H1 (cell line): Measurements from ENCODE around the gene TXK. TPM values are rescaled to one million over a fixed set of nuclear protein-coding genes. Genes with fewer than 3 reads are reported as not detected.

Experiments
- CTCF ChIA-PET: fragments of 300-600 bp; sonication (Branson Sonifier 250); formaldehyde crosslinking; loops from one replicate; lab custom pipeline; 2021; ENCODE audit not compliant: partially characterized antibody; lab: Charles Lee
- POLR2A ChIA-PET: fragments of 300-600 bp; sonication (Branson Sonifier 250); formaldehyde crosslinking; loops from one replicate; lab custom pipeline; 2021; ENCODE audit warnings: inconsistent platforms; ENCODE audit not compliant: partially characterized antibody; lab: Charles Lee
- DNase-seq, 2 experiments: peaks; one replicate each; pipeline versions ENCODE4 v3.0.0 to v3.0.0-alpha.2; 2010 to 2022; ENCODE audit warnings: low spot score in 2 of 2, low read depth in 1 of 2, mixed read lengths in 1 of 2
- FAIRE-seq: peaks from 2 replicates; lab custom pipeline; 2011; peaks lifted over from hg19 to GRCh38; lab: Jason Lieb, UNC
- H2AFZ ChIP-seq: 2 replicates; pipeline ENCODE4 v1.8.1; 2012; ENCODE audit warnings: low read length, inconsistent platforms
- H2AK5ac ChIP-seq: 2 replicates; pipeline ENCODE4 v1.6.1; 2013; ENCODE audit warnings: low read depth, low read length
- H2BK120ac ChIP-seq: replicated peaks from 2 replicates; pipeline ENCODE3; 2013; ENCODE audit warnings: low read depth, low read length, inconsistent platforms
- H2BK12ac ChIP-seq: 2 replicates; pipeline ENCODE4 v1.6.1; 2013; ENCODE audit warnings: low read depth, low read length
- H2BK15ac ChIP-seq: 2 replicates; pipeline ENCODE4 v1.6.1; 2013; ENCODE audit warnings: low read length
- H2BK20ac ChIP-seq: 2 replicates; pipeline ENCODE4 v1.6.1; 2013; ENCODE audit warnings: low read length
- H2BK5ac ChIP-seq: 2 replicates; pipeline ENCODE4 v1.6.1; 2013; ENCODE audit warnings: low read depth, low read length
- H3K14ac ChIP-seq: 2 replicates; pipeline ENCODE4 v1.6.1; 2013; ENCODE audit warnings: inconsistent platforms; ENCODE audit not compliant: insufficient read length
- H3K18ac ChIP-seq: 2 replicates; pipeline ENCODE4 v1.6.1; 2013; ENCODE audit warnings: low read length; ENCODE audit errors: extremely low read depth
- H3K23ac ChIP-seq: 2 replicates; pipeline ENCODE4 v1.6.1; 2013; ENCODE audit warnings: inconsistent platforms; ENCODE audit not compliant: insufficient read length
- H3K23me2 ChIP-seq: 2 replicates; pipeline ENCODE4 v1.6.1; 2013; ENCODE audit warnings: low read depth, low read length
- H3K27ac ChIP-seq: 2 replicates; pipeline ENCODE4 v1.6.1; 2011; ENCODE audit warnings: low read depth, low read length, inconsistent platforms
- H3K27me3 ChIP-seq, 4 experiments: replicated peaks in 1 of 4; 1 replicate in 1 of 4; 2 replicates in 3 of 4; pipeline versions ENCODE4 v1.6.1 to v1.8.1; 2011 to 2013; ENCODE audit warnings: low read length in 3 of 4, mild to moderate bottlenecking in 3 of 4, inconsistent platforms in 2 of 4, mixed read lengths in 2 of 4, moderate library complexity in 1 of 4; ENCODE audit not compliant: control insufficient read depth in 3 of 4, insufficient read depth in 3 of 4; ENCODE audit errors: extremely low read depth in 1 of 4
- H3K36me3 ChIP-seq, 4 experiments: 2 replicates each; pipeline versions ENCODE4 v1.6.1 to v1.8.1; 2011 to 2013; ENCODE audit warnings: mild to moderate bottlenecking in 4 of 4, low read length in 3 of 4, moderate library complexity in 2 of 4, control low read depth in 1 of 4, inconsistent platforms in 1 of 4; ENCODE audit not compliant: insufficient read depth in 4 of 4, control insufficient read depth in 2 of 4
- H3K4ac ChIP-seq: replicated peaks from 2 replicates; pipeline ENCODE3; 2013; ENCODE audit warnings: low read length, low read depth, mixed read lengths, inconsistent platforms; ENCODE audit not compliant: insufficient read length
- H3K4me1 ChIP-seq, 4 experiments: replicated peaks in 1 of 4; 1 replicate in 1 of 4; 2 replicates in 3 of 4; pipeline versions ENCODE4 v1.6.1 to v1.8.1; 2011 to 2013; ENCODE audit warnings: low read length in 3 of 4, inconsistent platforms in 2 of 4, mixed read lengths in 1 of 4; ENCODE audit not compliant: insufficient read depth in 4 of 4, control insufficient read depth in 3 of 4
- H3K4me2 ChIP-seq, 2 experiments: 2 replicates each; pipeline versions ENCODE4 v1.6.1 to v1.8.1; 2011 to 2013; ENCODE audit warnings: low read depth in 2 of 2, low read length in 2 of 2, control low read depth in 1 of 2, inconsistent platforms in 1 of 2, mild to moderate bottlenecking in 1 of 2; ENCODE audit not compliant: insufficient read depth in 1 of 2
- H3K4me3 ChIP-seq, 4 experiments: fragments of 200-600, 300-600 bp in 1 of 4; sonication (generic), shearing (Covaris generic), sonication (Bioruptor Twin) in 1 of 4; 2 replicates each; pipeline versions ENCODE4 v1.5.1 to v1.8.1; 2011 to 2016; ENCODE audit warnings: low read length in 4 of 4, low read depth in 3 of 4, control low read depth in 2 of 4, inconsistent platforms in 2 of 4, mild to moderate bottlenecking in 2 of 4, mixed read lengths in 1 of 4, moderate library complexity in 1 of 4; ENCODE audit not compliant: insufficient read depth in 2 of 4; ENCODE audit errors: extremely low read depth in 1 of 4
- H3K56ac ChIP-seq: replicated peaks from 2 replicates; pipeline ENCODE3; 2013; ENCODE audit warnings: low read depth, mild to moderate bottlenecking, mixed read lengths, low read length, inconsistent platforms; ENCODE audit not compliant: insufficient read length
- H3K79me1 ChIP-seq: 2 replicates; pipeline ENCODE4 v1.6.1; 2013; ENCODE audit warnings: low read depth, low read length, control low read depth
- H3K79me2 ChIP-seq, 2 experiments: 2 replicates each; pipeline versions ENCODE4 v1.6.1 to v1.8.1; 2012 to 2013; ENCODE audit warnings: low read length in 2 of 2, mild to moderate bottlenecking in 2 of 2, inconsistent platforms in 1 of 2; ENCODE audit not compliant: insufficient read depth in 2 of 2, control insufficient read depth in 1 of 2
- H3K9ac ChIP-seq, 4 experiments: replicated peaks in 1 of 4; 1 replicate in 1 of 4; 2 replicates in 3 of 4; pipeline versions ENCODE4 v1.6.1 to v1.8.1; 2011 to 2013; ENCODE audit warnings: low read depth in 3 of 4, low read length in 3 of 4, control low read depth in 2 of 4, mild to moderate bottlenecking in 2 of 4, moderate library complexity in 2 of 4, inconsistent platforms in 1 of 4; ENCODE audit errors: extremely low read depth in 1 of 4
- H3K9me3 ChIP-seq, 2 experiments: 2 replicates each; pipeline versions ENCODE4 v1.6.1 to v1.8.1; 2012 to 2013; ENCODE audit warnings: mild to moderate bottlenecking in 2 of 2, moderate library complexity in 2 of 2, control low read depth in 1 of 2, inconsistent platforms in 1 of 2, low read depth in 1 of 2, low read length in 1 of 2, mixed read lengths in 1 of 2; ENCODE audit not compliant: insufficient read depth in 2 of 2
- H4K20me1 ChIP-seq, 2 experiments: replicated peaks in 1 of 2; 2 replicates each; pipeline versions ENCODE3 to v1.8.1; 2011 to 2013; ENCODE audit warnings: inconsistent platforms in 2 of 2, low read length in 2 of 2, mild to moderate bottlenecking in 1 of 2; ENCODE audit not compliant: insufficient read depth in 2 of 2, control insufficient read depth in 1 of 2
- H4K5ac ChIP-seq: 2 replicates; pipeline ENCODE4 v1.6.1; 2013; ENCODE audit warnings: low read length, low read depth, mixed read lengths, inconsistent platforms; ENCODE audit not compliant: insufficient read length
- H4K8ac ChIP-seq: 2 replicates; pipeline ENCODE4 v1.8.0; 2013; ENCODE audit warnings: mild to moderate bottlenecking, moderate library complexity, low read length, inconsistent platforms; ENCODE audit not compliant: insufficient read depth; ENCODE audit errors: extremely low read depth
- H4K91ac ChIP-seq: replicated peaks from 2 replicates; pipeline ENCODE3; 2013; ENCODE audit warnings: low read length, mixed read lengths, inconsistent platforms; ENCODE audit not compliant: insufficient read length
- HDAC2 ChIP-seq, 2 experiments: fragments of 300-600 bp in 1 of 2; sonication (generic) in 1 of 2; IDR thresholded peaks; 2 replicates each; pipeline ENCODE4 v1.6.1; 2011 to 2012; ENCODE audit warnings: low read depth in 2 of 2, low read length in 2 of 2, mild to moderate bottlenecking in 2 of 2, moderate library complexity in 2 of 2, borderline replicate concordance in 1 of 2, inconsistent platforms in 1 of 2
- JUN ChIP-seq: IDR thresholded peaks from 2 replicates; pipeline ENCODE4 v1.6.1; 2011; ENCODE audit warnings: low read depth, mild to moderate bottlenecking, improper control_type of control experiment, low read length
- MAX ChIP-seq: IDR thresholded peaks from 2 replicates; pipeline ENCODE4 v1.6.1; 2012; ENCODE audit warnings: inconsistent platforms
- POLR2AphosphoS5 ChIP-seq: IDR thresholded peaks from 2 replicates; pipeline ENCODE4 v1.6.1; 2011; ENCODE audit warnings: low read depth, low read length
- RAD21 ChIP-seq, 2 experiments: IDR thresholded peaks in 1 of 2; conservative IDR thresholded peaks in 1 of 2; 2 replicates each; pipeline ENCODE4 v1.6.1; 2011; ENCODE audit warnings: low read depth in 2 of 2, low read length in 2 of 2, improper control_type of control experiment in 1 of 2, inconsistent platforms in 1 of 2, mild to moderate bottlenecking in 1 of 2, moderate library complexity in 1 of 2
- TAF1 ChIP-seq: IDR thresholded peaks from 2 replicates; pipeline ENCODE4 v1.6.1; 2011; ENCODE audit warnings: mild to moderate bottlenecking, low read depth, low read length
- TBP ChIP-seq: IDR thresholded peaks from 2 replicates; pipeline ENCODE4 v1.6.1; 2011; ENCODE audit warnings: low read depth, low read length, improper control_type of control experiment
- TCF12 ChIP-seq: IDR thresholded peaks from 2 replicates; pipeline ENCODE4 v1.6.1; 2011; ENCODE audit warnings: low read depth, mild to moderate bottlenecking, low read length
- TEAD4 ChIP-seq: IDR thresholded peaks from 2 replicates; pipeline ENCODE4 v1.6.1; 2012; ENCODE audit warnings: low read depth, low read length, inconsistent platforms, mixed read lengths
- YY1 ChIP-seq: IDR thresholded peaks from 2 replicates; pipeline ENCODE4 v1.6.1; 2011; ENCODE audit warnings: low read depth, mild to moderate bottlenecking, low read length
- whole genome bisulfite sequencing, 2 experiments: shearing (Covaris generic) in 1 of 2; methylation state at CpG; one replicate each; pipeline versions ENCODE4 v1.1.6 to v1.1.7; 2013 to 2015; ENCODE audit warnings: low lambda C conversion rate in 2 of 2, mixed read lengths in 2 of 2, inconsistent platforms in 1 of 2, low coverage in 1 of 2, missing lambda C conversion rate in 1 of 2; ENCODE audit not compliant: insufficient replicate concordance in 2 of 2, insufficient coverage in 1 of 2, insufficient read length in 1 of 2; ENCODE audit errors: extremely low coverage in 1 of 2, missing lambda C conversion rate in 1 of 2; 5-methylcytosine and 5-hydroxymethylcytosine counted together
- polyA plus RNA-seq, 7 experiments: library from polyadenylated mRNA; depleted of rRNA in 3 of 7; stranded (reverse) in 5 of 7; unstranded in 2 of 7; fragments of >200 nt in 5 of 7; fragments of 200-250 nt in 2 of 7; gene quantifications; 1 replicate in 5 of 7; 2 replicates in 1 of 7; 4 replicates in 1 of 7; pipeline versions ENCODE4 v1.2.1 to v1.2.3, GENCODE V29; 2011 to 2013; ENCODE audit warnings: missing spikeins in 2 of 7, mixed read lengths in 2 of 7
- total RNA-seq: library from RNA; stranded (reverse); fragmentation: NEBNext Ultra II Directional; extraction: Animal tissue kit (Norgen Biotek cat#: 25700); gene quantifications from 2 replicates; pipeline ENCODE4 v1.2.1, GENCODE V29; 2021

The TXK gene
- total and polyA plus RNA-seq, 2 of the 8 experiments (the other 6 are each of a cell fraction or from before 2014, with no cell fraction given) = not detected

DNA sequence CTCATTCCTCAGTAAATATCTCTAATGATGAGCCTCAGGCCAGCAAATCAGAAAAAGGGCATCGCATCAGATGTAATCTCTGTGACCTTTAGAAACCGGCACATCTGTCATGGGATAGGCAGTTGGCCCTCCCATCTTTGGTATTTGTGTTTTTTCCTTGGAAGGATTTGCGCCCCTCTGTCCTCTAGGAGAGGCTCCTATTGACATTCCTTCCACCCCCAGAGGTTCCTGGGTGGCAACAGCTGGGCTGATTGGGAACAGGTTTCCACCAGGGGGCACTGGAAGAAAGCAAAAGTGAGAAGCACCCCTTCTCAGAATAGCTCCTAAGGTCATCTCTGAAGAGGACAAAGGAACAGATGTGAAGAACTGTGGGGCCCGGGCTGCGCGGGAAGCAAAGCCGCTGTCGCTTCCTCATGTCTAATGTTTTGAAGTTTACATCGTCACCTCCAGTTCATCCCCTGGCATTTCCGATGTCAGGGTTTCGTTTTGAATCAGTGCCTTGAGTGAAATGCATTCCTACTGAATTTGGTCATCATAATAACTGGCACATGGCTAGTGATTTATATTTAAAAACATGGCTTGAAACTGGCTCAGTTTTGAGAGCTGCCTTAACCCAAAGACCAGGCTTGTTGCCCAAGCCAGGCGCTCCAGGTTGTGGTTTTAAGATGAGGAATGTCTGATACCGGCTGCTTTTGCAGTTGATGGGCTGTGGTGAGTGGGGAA is 6.2 kb downstream of the TXK start:
- peak; percentile 73 to 84 for DNase-seq
- H2BK5ac ChIP-seq = peak overlapping the region; percentile 3; the same call in 1 of the 2 replicates
- CTCF ChIA-PET = interaction anchor here (0.7 to 6.2 kb wide), 21 partner anchors 8 to 660 kb away, joined by 3 to 64 read pairs (median 5); no protein-coding TSS in a partner anchor
- H2AK5ac ChIP-seq = no peak overlapping the region
- 26% methylated on average over 13 of the region's 13 CpGs; no CpG with 5 or more reads in 1 of the 2 experiments for WGBS, 2 experiments
- FAIRE-seq = peak; percentile 39
- no peak overlapping the region; the same call in 1 of the 2 replicates for H2BK20ac ChIP-seq
- no peaks in the 10 kb centered on the region for H3K27me3 ChIP-seq
- peaks cover 0 to 14% (median 7%) of the 10 kb centered on the region in 4 experiments; a peak in 5 of 7 replicates for H3K4me1 ChIP-seq
- H2BK15ac ChIP-seq = peak overlapping the region; percentile 96; the same call in 1 of the 2 replicates
- H3K4me2 ChIP-seq = peak overlapping the region; percentile 38 to 63
- no peaks in the 10 kb centered on the region for H3K79me1 ChIP-seq
- H3K56ac ChIP-seq = no peak overlapping the region
- H4K8ac ChIP-seq = no peak overlapping the region
- no peaks in the 10 kb centered on the region for H3K36me3 ChIP-seq
- peak overlapping the region in 2 of 4 experiments; percentile 21 to 42; a peak in 3 of 8 replicates for H3K4me3 ChIP-seq
- H3K9me3 ChIP-seq = no peaks in the 10 kb centered on the region
- H4K91ac ChIP-seq = peak overlapping the region; percentile 33
- peak overlapping the region; percentile 33; the same call in 1 of the 2 replicates for H3K27ac ChIP-seq
- H2BK120ac ChIP-seq = peak overlapping the region; percentile 84
- POLR2A ChIA-PET = interaction anchor here (0.7 to 1.7 kb wide), 8 partner anchors 10 to 435 kb away, joined by 3 to 5 read pairs (median 3); partner anchors contain the start of genes SLC10A4 and ZAR1
- no peaks in the 10 kb centered on the region for H4K20me1 ChIP-seq
- no peak overlapping the region; a peak in 2 of 7 replicates for H3K9ac ChIP-seq
- H3K23me2 ChIP-seq = no peaks in the 10 kb centered on the region
- peak overlapping the region; percentile 68; the same call in 1 of the 2 replicates for H2AFZ ChIP-seq
- H4K5ac ChIP-seq = no peak overlapping the region
- H3K14ac ChIP-seq = no peak overlapping the region
- no peaks in the 10 kb centered on the region for H3K79me2 ChIP-seq
- H3K18ac ChIP-seq = peak overlapping the region; percentile 81; the same call in 1 of the 2 replicates
- no peak overlapping the region for H3K23ac ChIP-seq
- no peak overlapping the region for H2BK12ac ChIP-seq
- no peak overlapping the region for H3K4ac ChIP-seq
- TF ChIP-seq TAF1 (peak; percentile 55; the same call in 1 of the 2 replicates), HDAC2 (IDR thresholded peaks at IDR 0.05; ENCODE audit: borderline replicate concordance in 1 of 2, low read depth in 2 of 2, low read length in 2 of 2) (peak in 1 of 2 experiments; percentile 77; a peak in 1 of 4 replicates), POLR2AphosphoS5 (no peak), TEAD4 (peak; percentile 57), MAX (peak; percentile 84), TCF12 (peak; percentile 89), RAD21 (IDR thresholded peaks at IDR 0.05 in 1 of 2, conservative IDR thresholded peaks at IDR 0.05 in 1 of 2; ENCODE audit: low read depth in 2 of 2, low read length in 2 of 2) (peak; percentile 87), JUN (no peak), YY1 (0 out of 2 replicates have a peak, but pooled peaks have one; percentile 23), TBP (no peak)
